Lung (tissue), 12 donors: ENCODE results near the gene ERBB4. TPM values are rescaled to one million over a fixed set of nuclear protein-coding genes. Genes with fewer than 3 reads are reported as not detected.

ENCODE experiments used
- ATAC-seq: fragments of 200-7000 bp; cut with Tn5 transposase; one replicate; pipeline ENCODE4 v1.9.1; 2020; ENCODE audit warnings: moderate number of reproducible peaks; ENCODE audit not compliant: insufficient read depth, low FRiP score
- DNase-seq, 3 donors: peaks; one replicate each; pipeline ENCODE4 v3.0.0-alpha.2; 2013 to 2017
- H3K27ac ChIP-seq, 2 donors: one replicate each; pipeline ENCODE4 v1.5.1; 2013; ENCODE audit warnings: mild to moderate bottlenecking in 2 of 2, moderate library complexity in 2 of 2, control low read depth in 1 of 2, inconsistent platforms in 1 of 2, low read depth in 1 of 2, low read length in 1 of 2
- H3K27me3 ChIP-seq, 3 donors: one replicate each; pipeline ENCODE4 v1.5.1; 2013; ENCODE audit warnings: low read length in 2 of 3; ENCODE audit not compliant: control insufficient read depth in 3 of 3, insufficient read depth in 3 of 3
- H3K36me3 ChIP-seq, 4 donors: one replicate each; pipeline ENCODE4 v1.5.1; 2013; ENCODE audit warnings: low read length in 4 of 4, mild to moderate bottlenecking in 1 of 4, moderate library complexity in 1 of 4; ENCODE audit not compliant: control insufficient read depth in 4 of 4, insufficient read depth in 4 of 4
- H3K4me1 ChIP-seq, 5 donors: one replicate each; pipeline ENCODE4 v1.5.1; 2013; ENCODE audit warnings: low read length in 5 of 5, mild to moderate bottlenecking in 2 of 5, moderate library complexity in 1 of 5; ENCODE audit not compliant: control insufficient read depth in 5 of 5, insufficient read depth in 5 of 5
- H3K4me3 ChIP-seq: one replicate; pipeline ENCODE4 v1.5.1; 2013; ENCODE audit warnings: mild to moderate bottlenecking, control low read depth, moderate library complexity
- H3K9ac ChIP-seq, 2 donors: one replicate each; pipeline ENCODE4 v1.5.1; 2013; ENCODE audit warnings: low read length in 2 of 2, control low read depth in 1 of 2; ENCODE audit not compliant: insufficient read depth in 1 of 2
- H3K9me3 ChIP-seq, 4 donors: one replicate each; pipeline ENCODE4 v1.5.1; 2013; ENCODE audit warnings: low read length in 3 of 4, mild to moderate bottlenecking in 1 of 4, moderate library complexity in 1 of 4; ENCODE audit not compliant: control insufficient read depth in 4 of 4, insufficient read depth in 3 of 4
- CTCF ChIP-seq: IDR thresholded peaks from 2 replicates; pipeline ENCODE4 v1.5.1; 2012; ENCODE audit warnings: mild to moderate bottlenecking; ENCODE audit errors: control extremely low read depth, extremely low read depth
- WGBS, 2 donors: extraction: QIAGEN DNeasy Blood & Tissue Kit; methylation state at CpG; one replicate each; pipeline ENCODE4 v1.1.7; 2013; 5-methylcytosine and 5-hydroxymethylcytosine counted together
- polyA plus RNA-seq, 2 donors: library from polyadenylated mRNA; stranded (reverse); fragments of 200-250 nt; gene quantifications; one replicate each; pipeline ENCODE4 v1.2.1, GENCODE V29; 2013
- total RNA-seq, 2 donors: library from RNA; depleted of rRNA in 1 of 2; stranded (reverse); fragments of >200 nt in 1 of 2; gene quantifications; one replicate each; pipeline ENCODE4 v1.2.1, GENCODE V29; 2014 to 2021
- donor health status: control.
- donor health status: control.
- donor health status: Bipolar disorder and iron deficiency.
- donor health status: healthy.
- donor health status: DM: yes; HTN: yes; CAD: no.

The ERBB4 gene
- total and polyA plus RNA-seq, 4 donors, result 0.41 to 16.8 (median 5.3) TPM

GRCh38 chr2:212266297-212266696, 272.3 kb downstream of the ERBB4 start:
- 64 to 71% methylated on average over 1 of the region's 1 CpG for WGBS, 2 donors
- no peak for ATAC-seq
- no peaks in the 10 kb centered on the region for H3K36me3 ChIP-seq
- no peak for DNase-seq
- H3K9me3 ChIP-seq, result peaks cover 0 to 2% (median 0%) of the 10 kb centered on the region in 4 donors
- H3K9ac ChIP-seq, result no peak overlapping the region
- no peak overlapping the region for H3K27ac ChIP-seq
- no peak overlapping the region for H3K4me3 ChIP-seq
- TF ChIP-seq CTCF, result no peak
- H3K27me3 ChIP-seq, result no peaks in the 10 kb centered on the region
- no peaks in the 10 kb centered on the region for H3K4me1 ChIP-seq

- TF ChIP-seq CTCF, result no peak
- Histone ChIP-seq H3K36me3 (no peaks in the 10 kb centered on the region), H3K4me1 (no peaks in the 10 kb centered on the region), H3K9ac (no peak overlapping the region), H3K9me3 (peaks cover 0 to 2% (median 0%) of the 10 kb centered on the region in 4 donors), H3K4me3 (no peak overlapping the region), H3K27ac (no peak overlapping the region), H3K27me3 (no peaks in the 10 kb centered on the region)
- no peak for DNase-seq
- ATAC-seq, result no peak
- 79 to 82% methylated on average over 3 of the region's 3 CpGs for WGBS, 2 donors
Measured at GRCh38 chr2:212265777-212266176, 272.8 kb downstream of the ERBB4 start.

GRCh38 chr2:212264187-212264586, 274.4 kb downstream of the ERBB4 start:
- 89 to 93% methylated on average over 3 of the region's 3 CpGs for WGBS, 2 donors
- DNase-seq (no peak), ATAC-seq (no peak)
- no peaks in the 10 kb centered on the region for H3K27me3 ChIP-seq
- no peaks in the 10 kb centered on the region for H3K4me1 ChIP-seq
- no peak overlapping the region for H3K9ac ChIP-seq
- no peak for TF ChIP-seq CTCF
- H3K9me3 ChIP-seq, result no peaks in the 10 kb centered on the region
- H3K27ac ChIP-seq, result no peak overlapping the region
- no peaks in the 10 kb centered on the region for H3K36me3 ChIP-seq
- no peak overlapping the region for H3K4me3 ChIP-seq

- no peaks in the 10 kb centered on the region for H3K9me3 ChIP-seq
- ATAC-seq (no peak), DNase-seq (no peak)
- H3K27ac ChIP-seq, result no peak overlapping the region
- no peak overlapping the region for H3K4me3 ChIP-seq
- TF ChIP-seq CTCF, result no peak
- WGBS, 2 donors, result 58 to 75% methylated on average over 2 of the region's 2 CpGs
- H3K4me1 ChIP-seq, result no peaks in the 10 kb centered on the region
- H3K27me3 ChIP-seq, result no peaks in the 10 kb centered on the region
- no peaks in the 10 kb centered on the region for H3K36me3 ChIP-seq
- no peak overlapping the region for H3K9ac ChIP-seq
Measured at GRCh38 chr2:212259226-212259625, 279.4 kb downstream of the ERBB4 start.
